ENCODE data around the gene AXL. TPM values are rescaled to one million over a fixed set of nuclear protein-coding genes. Genes with fewer than 3 reads are reported as not detected.

AXL gene
- total and polyA plus RNA-seq, 5 experiments from 2014 or later, result 0.11 to 0.21 TPM; not detected in 3

DNA sequence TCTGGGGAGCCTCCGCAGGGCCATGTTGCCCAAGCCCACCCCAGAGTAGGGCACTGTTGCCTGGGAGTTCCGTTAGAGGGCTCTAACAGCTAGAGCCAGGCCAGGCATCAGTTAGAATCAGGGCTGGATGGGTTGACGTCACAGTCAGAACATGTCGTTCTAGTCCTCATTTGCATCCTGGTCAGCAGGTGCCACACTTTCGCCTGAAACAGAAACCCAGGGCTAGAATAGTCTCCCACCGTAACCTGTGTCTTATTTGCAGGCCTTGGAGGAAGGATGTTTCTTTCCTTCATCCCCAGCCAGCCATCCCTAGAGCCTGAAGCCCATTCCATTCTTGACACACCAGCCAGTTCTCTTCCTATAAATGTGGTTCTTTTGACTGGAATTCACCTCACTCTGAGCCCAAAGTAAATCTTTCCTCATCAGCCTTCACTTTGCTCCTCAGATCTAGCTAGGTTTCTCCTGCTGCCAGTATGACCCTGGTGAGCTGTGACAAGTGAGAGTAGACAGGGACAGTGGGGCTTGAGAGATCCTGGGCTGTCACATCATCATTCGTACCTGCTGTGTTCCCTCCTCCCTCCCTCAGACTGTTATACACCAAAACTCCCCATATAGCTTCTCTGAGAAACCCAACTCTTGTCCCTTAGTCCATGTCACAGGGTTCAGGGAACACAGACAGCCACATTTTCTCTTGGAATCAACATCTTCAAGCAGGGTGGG lies 78.8 kb downstream of the AXL start:
- H3K36me3 Mint-ChIP-seq, result peaks cover 0 to 95% (median 33%) of the 10 kb centered on the region in 3 donors
- H3K4me1 Mint-ChIP-seq, result peaks cover 47 to 81% (median 72%) of the 10 kb centered on the region in 4 donors
- H3K27ac Mint-ChIP-seq, result peak overlapping the region; percentile 82 to 99 (median 92)
- H3K9me3 Mint-ChIP-seq, result no peaks in the 10 kb centered on the region
- POLR2A ChIA-PET, result interaction anchor here (2.6 kb wide), 2 partner anchors 11 to 33 kb away, joined by 11 read pairs; partner anchors contain the start of gene HNRNPUL1
- H3K27me3 Mint-ChIP-seq, result no peaks in the 10 kb centered on the region
- H3K4me3 Mint-ChIP-seq, result peak overlapping the region in 9 of 10 donors; percentile 10 to 77 (median 52)
- DNase-seq, result peak in 1 of 10 donors; percentile 23
- ATAC-seq, result peak; percentile 46 to 49

DNA sequence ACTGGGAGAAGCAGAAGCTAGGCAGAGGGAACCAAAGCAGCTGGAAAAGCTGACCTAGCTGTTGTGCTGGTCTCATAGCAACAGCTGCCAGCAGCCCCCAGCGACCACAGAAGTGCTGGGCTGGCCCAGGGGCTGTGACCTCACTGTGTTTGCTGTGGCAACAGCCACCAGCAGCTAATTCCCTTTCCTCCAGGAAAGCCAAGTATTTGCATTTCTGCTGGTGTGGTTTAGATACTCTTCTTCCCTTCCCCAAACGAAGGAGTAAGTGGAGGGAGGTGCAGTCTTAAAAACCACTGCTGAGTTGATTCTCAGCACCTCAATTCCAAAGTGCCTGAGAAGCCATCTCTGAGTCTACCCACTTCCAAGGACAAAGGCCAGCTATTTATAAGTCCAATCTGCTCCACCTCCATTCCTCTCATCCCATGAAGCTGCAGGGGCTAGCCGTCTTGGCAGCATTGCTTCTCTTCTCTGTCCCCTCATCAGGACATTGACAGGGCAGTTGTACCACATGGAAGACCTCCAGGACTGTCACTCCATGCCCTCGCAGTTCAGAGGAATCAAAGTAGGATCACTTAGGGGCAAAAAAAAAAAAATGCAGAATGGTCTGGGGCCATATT lies 79.4 kb downstream of the AXL start:
- Mint-ChIP-seq H3K9me3 (no peaks in the 10 kb centered on the region), H3K27ac (peak overlapping the region; percentile 82 to 99 (median 92)), H3K27me3 (no peaks in the 10 kb centered on the region), H3K4me3 (peak overlapping the region in 9 of 10 donors; percentile 5 to 64 (median 52)), H3K4me1 (peaks cover 50 to 86% (median 78%) of the 10 kb centered on the region in 4 donors), H3K36me3 (peaks cover 0 to 96% (median 33%) of the 10 kb centered on the region in 3 donors)
- POLR2A ChIA-PET, result interaction anchor here (2.6 kb wide), 2 partner anchors 10 to 33 kb away, joined by 11 read pairs; partner anchors contain the start of gene HNRNPUL1
- ATAC-seq, result peak; percentile 34 to 42
- peak in 6 of 10 donors; percentile 40 to 70 (median 52) for DNase-seq

- H3K36me3 Mint-ChIP-seq, result peaks cover 0 to 96% (median 30%) of the 10 kb centered on the region in 3 donors
- no peaks in the 10 kb centered on the region for H3K27me3 Mint-ChIP-seq
- POLR2A ChIA-PET, result interaction anchor here (2.3 to 2.6 kb wide), 3 partner anchors 9 to 53 kb away, joined by 10 to 11 read pairs (median 11); partner anchors contain the start of gene HNRNPUL1
- peaks cover 53 to 92% (median 86%) of the 10 kb centered on the region in 4 donors for H3K4me1 Mint-ChIP-seq
- H3K9me3 Mint-ChIP-seq, result no peaks in the 10 kb centered on the region
- H3K27ac Mint-ChIP-seq, result peak overlapping the region; percentile 82 to 99 (median 93)
- no peak for ATAC-seq
- peak overlapping the region in 8 of 10 donors; percentile 16 to 64 (median 36) for H3K4me3 Mint-ChIP-seq
- no peak for DNase-seq
Measured at GRCh38 chr19:41299046-41299754, 80.2 kb downstream of the AXL start.

- ATAC-seq, result peak; percentile 39 to 40
- Mint-ChIP-seq H3K9me3 (no peaks in the 10 kb centered on the region), H3K4me3 (peak overlapping the region in 9 of 10 donors; percentile 1 to 64 (median 39)), H3K36me3 (peaks cover 0 to 96% (median 30%) of the 10 kb centered on the region in 3 donors), H3K4me1 (peaks cover 52 to 93% (median 91%) of the 10 kb centered on the region in 4 donors), H3K27me3 (no peaks in the 10 kb centered on the region), H3K27ac (peak overlapping the region; percentile 82 to 99 (median 93))
- POLR2A ChIA-PET, result interaction anchor here (0.6 to 2.6 kb wide), 4 partner anchors 9 to 52 kb away, joined by 4 to 11 read pairs (median 10); partner anchors contain the start of gene HNRNPUL1
- DNase-seq, result peak; percentile 42 to 77 (median 66)
Measured at GRCh38 chr19:41299755-41300089, 80.7 kb downstream of the AXL start.

DNA sequence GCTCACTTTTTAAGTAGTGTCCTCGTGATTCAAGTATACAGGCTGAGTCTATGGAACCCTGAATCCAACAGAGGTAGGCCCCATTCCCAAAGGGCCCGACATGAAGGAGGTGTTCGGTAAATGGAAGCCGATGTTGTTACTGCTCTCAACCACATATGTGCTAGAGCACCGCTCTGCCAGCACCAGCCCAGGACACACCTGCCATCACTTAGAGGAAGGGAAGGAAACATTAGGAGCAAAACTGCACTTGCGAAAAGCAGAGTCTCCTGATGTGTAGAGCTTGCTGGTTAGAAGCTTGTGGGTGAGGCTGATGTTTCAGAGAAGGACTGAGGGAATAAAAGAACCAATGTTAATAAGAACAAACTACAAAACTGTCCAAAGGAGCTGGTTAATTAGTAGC lies 81.5 kb downstream of the AXL start:
- DNase-seq (no peak), ATAC-seq (no peak)
- POLR2A ChIA-PET, result interaction anchor here (0.6 to 11.3 kb wide), 4 partner anchors 10 to 52 kb away, joined by 4 to 300 read pairs (median 8); partner anchors contain the start of genes CCDC97 and HNRNPUL1
- Mint-ChIP-seq H3K27ac (peak overlapping the region; percentile 63 to 99 (median 93)), H3K27me3 (no peaks in the 10 kb centered on the region), H3K36me3 (peaks cover 0 to 96% (median 25%) of the 10 kb centered on the region in 3 donors), H3K4me3 (peak overlapping the region in 7 of 10 donors; percentile 13 to 52 (median 39)), H3K4me1 (peaks cover 53 to 99% (median 98%) of the 10 kb centered on the region in 4 donors), H3K9me3 (no peaks in the 10 kb centered on the region)

GRCh38 chr19:41302624-41303351 lies 83.8 kb downstream of the AXL start:
- Mint-ChIP-seq H3K36me3 (peaks cover 0 to 88% (median 28%) of the 10 kb centered on the region in 3 donors), H3K4me1 (peaks cover 48 to 100% (median 98%) of the 10 kb centered on the region in 4 donors), H3K27me3 (no peaks in the 10 kb centered on the region), H3K4me3 (peak overlapping the region; percentile 63 to 93 (median 81)), H3K9me3 (no peaks in the 10 kb centered on the region), H3K27ac (peak overlapping the region; percentile 93 to 99 (median 96))
- POLR2A ChIA-PET, result interaction anchor here (0.5 to 11.3 kb wide), 10 partner anchors 10 to 854 kb away, joined by 3 to 300 read pairs (median 4); partner anchors contain the start of genes B9D2, HNRNPUL1 and RAB4B
- peak; percentile 43 to 65 for ATAC-seq
- DNase-seq, result peak; percentile 47 to 80 (median 69)

GRCh38 chr19:41303954-41304353 lies 84.9 kb downstream of the AXL start:
- Mint-ChIP-seq H3K27me3 (no peaks in the 10 kb centered on the region), H3K4me3 (peak overlapping the region; percentile 41 to 93 (median 74)), H3K27ac (peak overlapping the region; percentile 93 to 100 (median 98)), H3K4me1 (peaks cover 48 to 100% (median 98%) of the 10 kb centered on the region in 4 donors), H3K9me3 (no peaks in the 10 kb centered on the region), H3K36me3 (peaks cover 0 to 78% (median 26%) of the 10 kb centered on the region in 3 donors)
- DNase-seq, result peak in 2 of 10 donors; percentile 28 to 34
- POLR2A ChIA-PET, result interaction anchor here (1.3 to 11.3 kb wide), 4 partner anchors 11 to 60 kb away, joined by 3 to 300 read pairs (median 94); partner anchors contain the start of genes B9D2, HNRNPUL1 and TGFB1
- ATAC-seq, result peak in 1 of 2 donors; percentile 2

DNA sequence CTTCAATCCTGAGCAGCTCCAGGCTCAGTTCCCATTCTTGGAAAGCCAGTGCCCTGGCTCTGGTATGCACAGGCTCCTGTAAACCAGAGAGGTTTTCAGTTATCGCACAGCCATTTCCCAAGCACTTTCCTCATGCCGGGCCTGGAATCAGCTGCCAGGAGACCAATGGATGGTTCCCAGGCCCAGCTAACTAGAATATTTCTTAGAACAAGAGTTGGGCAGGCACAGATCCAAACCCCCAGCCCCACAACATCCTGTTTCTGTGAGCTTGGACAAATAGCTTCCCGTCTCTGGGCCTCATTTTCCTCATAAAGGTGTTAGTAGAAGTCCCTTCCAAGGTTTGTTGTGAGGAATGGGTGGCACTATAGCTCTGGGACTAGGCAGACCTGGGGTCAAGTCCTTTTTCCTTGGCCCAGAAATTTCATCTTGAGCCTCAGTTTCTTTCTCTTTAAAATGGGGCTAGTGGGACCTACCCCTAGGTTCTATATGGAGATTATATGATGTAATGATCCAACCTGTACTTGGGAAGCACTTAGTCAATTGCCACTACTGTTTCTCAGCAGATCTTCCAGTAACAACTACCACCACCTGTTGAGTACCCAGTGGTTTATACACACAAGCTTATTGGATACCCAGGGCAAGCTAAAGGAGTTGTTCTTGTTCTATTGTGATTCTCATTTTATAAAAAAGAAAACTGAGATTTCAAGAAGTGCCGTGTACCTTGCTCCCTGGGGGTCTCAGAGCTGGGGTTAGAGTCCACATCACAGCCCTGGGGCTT lies 85.9 kb downstream of the AXL start:
- H3K4me3 Mint-ChIP-seq, result peak overlapping the region in 8 of 10 donors; percentile 15 to 93 (median 66)
- H3K4me1 Mint-ChIP-seq, result peaks cover 46 to 100% (median 97%) of the 10 kb centered on the region in 4 donors
- POLR2A ChIA-PET, result interaction anchor here (0.6 to 11.3 kb wide), 5 partner anchors 10 to 48 kb away, joined by 3 to 300 read pairs (median 6); partner anchors contain the start of genes HNRNPUL1 and TGFB1

GRCh38 chr19:41305927-41306793 lies 87.1 kb downstream of the AXL start:
- peaks cover 43 to 99% (median 95%) of the 10 kb centered on the region in 4 donors for H3K4me1 Mint-ChIP-seq
- H3K9me3 Mint-ChIP-seq, result no peaks in the 10 kb centered on the region
- peaks cover 0 to 3% (median 0%) of the 10 kb centered on the region in 5 donors for H3K27me3 Mint-ChIP-seq
- ATAC-seq (no peak), DNase-seq (peak in 1 of 10 donors; percentile 22)
- POLR2A ChIA-PET, result interaction anchor here (1.0 to 11.3 kb wide), 7 partner anchors 11 to 493 kb away, joined by 3 to 300 read pairs (median 17); partner anchors contain the start of genes B9D2, HNRNPUL1 and TGFB1
- H3K4me3 Mint-ChIP-seq, result peak overlapping the region; percentile 68 to 99 (median 95)
- H3K27ac Mint-ChIP-seq, result peak overlapping the region; percentile 94 to 100 (median 99)
- peaks cover 0 to 59% (median 24%) of the 10 kb centered on the region in 3 donors for H3K36me3 Mint-ChIP-seq

More for the DNA sequence above, 85.9 kb downstream of the AXL start:
- H3K9me3 Mint-ChIP-seq, result no peaks in the 10 kb centered on the region
- no peak for DNase-seq
- H3K27ac Mint-ChIP-seq, result peak overlapping the region; percentile 89 to 100 (median 98)
- H3K36me3 Mint-ChIP-seq, result peaks cover 0 to 69% (median 24%) of the 10 kb centered on the region in 3 donors
- H3K27me3 Mint-ChIP-seq, result peaks cover 0 to under 1% (median 0%) of the 10 kb centered on the region in 5 donors
- ATAC-seq, result no peak
